IMR-90 (cell line): ENCODE measurements around the gene GSN. TPM values are rescaled to one million over a fixed set of nuclear protein-coding genes. Genes with fewer than 3 reads are reported as not detected.

Experiments
- ATAC-seq: fragments of 200-7000 bp; cut with Tn5 transposase; 2 replicates; pipeline ENCODE4 v1.9.1; 2020; ENCODE audit warnings: low read depth, mild to moderate bottlenecking, moderate library complexity
- BruUV-seq: library from RNA; stranded (reverse); fragments of 400-500 nt; replicated peaks from 2 replicates; lab custom pipeline; 2021; lab: Mats Ljungman, UMichigan
- CTCF ChIA-PET: fragments of 300-600 bp; formaldehyde crosslinking; extraction: SDS; loops from one replicate; lab custom pipeline; 2021; ENCODE audit warnings: antibody characterized with exemption; lab: Yijun Ruan, JAX
- POLR2A ChIA-PET: fragments of 300-600 bp; sonication (Branson Sonifier 250); formaldehyde crosslinking; loops from one replicate; lab custom pipeline; 2022; ENCODE audit warnings: antibody characterized with exemption; ENCODE audit not compliant: unreplicated experiment; lab: Charles Lee
- DNase-seq: peaks from one replicate; pipeline ENCODE4 v3.0.0; 2013
- H2AFZ ChIP-seq: replicated peaks from 2 replicates; pipeline ENCODE3; 2013; ENCODE audit warnings: low read length, mild to moderate bottlenecking; ENCODE audit not compliant: poor library complexity
- H2AK5ac ChIP-seq: 2 replicates; pipeline ENCODE4 v1.6.1; 2013; ENCODE audit warnings: low read depth, low read length, inconsistent platforms
- H2AK9ac ChIP-seq: replicated peaks from 2 replicates; pipeline ENCODE3; 2013; ENCODE audit warnings: mild to moderate bottlenecking, low read depth, low read length, moderate library complexity; ENCODE audit not compliant: poor library complexity
- H2BK120ac ChIP-seq: 2 replicates; pipeline ENCODE4 v1.6.1; 2013; ENCODE audit warnings: low read depth, low read length, inconsistent platforms
- H2BK15ac ChIP-seq: 3 replicates; pipeline ENCODE4 v1.6.1; 2013; ENCODE audit warnings: low read depth, low read length, inconsistent platforms
- H2BK20ac ChIP-seq: 2 replicates; pipeline ENCODE4 v1.6.1; 2013; ENCODE audit warnings: low read depth, mild to moderate bottlenecking, inconsistent platforms, low read length, moderate library complexity
- H2BK5ac ChIP-seq: 2 replicates; pipeline ENCODE4 v1.6.1; 2013; ENCODE audit warnings: mild to moderate bottlenecking, low read depth, low read length, inconsistent platforms; ENCODE audit not compliant: poor library complexity, severe bottlenecking
- H3K14ac ChIP-seq: replicated peaks from 2 replicates; pipeline ENCODE4 v1.6.1; 2013; ENCODE audit warnings: low read depth, low read length, inconsistent platforms
- H3K18ac ChIP-seq: 2 replicates; pipeline ENCODE4 v1.6.1; 2013; ENCODE audit warnings: low read depth, low read length, control low read depth
- H3K23ac ChIP-seq: 2 replicates; pipeline ENCODE4 v1.6.1; 2013; ENCODE audit warnings: low read depth, low read length, inconsistent platforms
- H3K27ac ChIP-seq: 2 replicates; pipeline ENCODE4 v1.5.1; 2013; ENCODE audit warnings: mild to moderate bottlenecking, control low read depth, low read length; ENCODE audit not compliant: insufficient read depth
- H3K27me3 ChIP-seq: 2 replicates; pipeline ENCODE4 v1.6.1; 2013; ENCODE audit warnings: low read length; ENCODE audit not compliant: control insufficient read depth, insufficient read depth
- H3K36me3 ChIP-seq: 2 replicates; pipeline ENCODE4 v1.6.1; 2013; ENCODE audit warnings: low read length, mixed read lengths; ENCODE audit not compliant: control insufficient read depth, insufficient read depth
- H3K4ac ChIP-seq: 2 replicates; pipeline ENCODE4 v1.6.1; 2013; ENCODE audit warnings: low read depth, low read length, inconsistent platforms
- H3K4me1 ChIP-seq: 2 replicates; pipeline ENCODE4 v1.6.1; 2013; ENCODE audit warnings: low read length, mixed read lengths; ENCODE audit not compliant: control insufficient read depth, insufficient read depth
- H3K4me2 ChIP-seq: 2 replicates; pipeline ENCODE4 v1.6.1; 2013; ENCODE audit warnings: low read depth, mild to moderate bottlenecking, control low read depth, low read length, moderate library complexity
- H3K4me3 ChIP-seq: 2 replicates; pipeline ENCODE4 v1.5.1; 2013; ENCODE audit warnings: low read depth, mild to moderate bottlenecking, control low read depth, low read length, moderate library complexity; ENCODE audit not compliant: insufficient read depth
- H3K56ac ChIP-seq: 2 replicates; pipeline ENCODE4 v1.6.1; 2013; ENCODE audit warnings: low read length, inconsistent platforms; ENCODE audit not compliant: insufficient read depth; ENCODE audit errors: extremely low read depth
- H3K79me1 ChIP-seq, 2 experiments: 2 replicates each; pipeline ENCODE4 v1.6.1; 2013; ENCODE audit warnings: low read length in 2 of 2, inconsistent platforms in 1 of 2, low read depth in 1 of 2
- H3K9ac ChIP-seq: 2 replicates; pipeline ENCODE4 v1.6.1; 2013; ENCODE audit warnings: low read depth, low read length, control low read depth
- H3K9me1 ChIP-seq: 2 replicates; pipeline ENCODE4 v1.6.1; 2013; ENCODE audit warnings: low read length, inconsistent platforms; ENCODE audit not compliant: insufficient read depth
- H3K9me3 ChIP-seq: 2 replicates; pipeline ENCODE4 v1.6.1; 2013; ENCODE audit warnings: low read length; ENCODE audit not compliant: control insufficient read depth, insufficient read depth
- H4K20me1 ChIP-seq: 2 replicates; pipeline ENCODE4 v1.6.1; 2013; ENCODE audit warnings: low read length, inconsistent platforms; ENCODE audit not compliant: insufficient read depth
- H4K5ac ChIP-seq: 2 replicates; pipeline ENCODE4 v1.6.1; 2013; ENCODE audit warnings: mild to moderate bottlenecking, low read depth, low read length, control low read depth
- H4K8ac ChIP-seq, 2 experiments: 2 replicates each; pipeline ENCODE4 v1.6.1; 2013; ENCODE audit warnings: low read depth in 2 of 2, low read length in 2 of 2, control low read depth in 1 of 2, inconsistent platforms in 1 of 2
- H4K91ac ChIP-seq: 2 replicates; pipeline ENCODE4 v1.6.1; 2013; ENCODE audit warnings: low read depth, low read length, inconsistent platforms; ENCODE audit not compliant: insufficient read depth
- CEBPB ChIP-seq: IDR thresholded peaks from 2 replicates; pipeline ENCODE4 v1.6.1; 2012; ENCODE audit warnings: low read depth, low read length, improper control_type of control experiment
- CHD1 ChIP-seq: IDR thresholded peaks from 2 replicates; pipeline ENCODE4 v1.6.1; 2012; ENCODE audit warnings: low read depth, low read length, improper control_type of control experiment
- WGBS, 2 experiments: methylation state at CpG; one replicate each; pipeline versions ENCODE4 v1.1.5 to v1.1.7; 2013; ENCODE audit warnings: missing lambda C conversion rate in 2 of 2; ENCODE audit not compliant: insufficient read length in 1 of 2; ENCODE audit errors: extremely low coverage in 2 of 2; 5-methylcytosine and 5-hydroxymethylcytosine counted together
- dilution Hi-C: fragments of 300-500 bp; cut with HindIII; formaldehyde crosslinking; loops from one replicate; pipeline ENCODE4 v1.14.3; 2018; ENCODE audit warnings: low sequenced_read_pairs; ENCODE audit not compliant: unreplicated experiment
- in situ Hi-C: fragments of 300-500 bp; cut with MboI; formaldehyde crosslinking; loops from 3 replicates; pipeline ENCODE4 v1.14.3; 2019; ENCODE audit warnings: low sequenced_read_pairs, inconsistent platforms, mixed read lengths
- intact Hi-C: fragments of 100-400 bp; cut with micrococcal nuclease; formaldehyde crosslinking; loops from 2 replicates; pipeline ENCODE4 v1.10.0; 2022
- polyA plus RNA-seq, 3 experiments: library from polyadenylated mRNA; depleted of rRNA; stranded (reverse); fragments of >200 nt; gene quantifications; 2 replicates each; pipeline ENCODE4 v1.2.3, GENCODE V29; 2012; ENCODE audit warnings: low replicate concordance in 1 of 3
- total RNA-seq: library from RNA; depleted of rRNA; stranded (reverse); fragments of >200 nt; gene quantifications from 2 replicates; pipeline ENCODE4 v1.2.3, GENCODE V29; 2012

The GSN gene
- total and polyA plus RNA-seq, 2 of the 4 experiments (the other 2 are of a cell fraction) = 495 to 547 TPM

GRCh38 chr9:121297389-121297788, 29.4 kb downstream of the GSN start:
- ChIA-PET POLR2A (no interaction called here), CTCF (no interaction called here)

More at GRCh38 chr9:121297389-121297788, 29.4 kb downstream of the GSN start:
- no peak overlapping the region for H2BK5ac ChIP-seq
- no peak overlapping the region for H3K56ac ChIP-seq
- no peak for ATAC-seq
- H3K27me3 ChIP-seq = no peaks in the 10 kb centered on the region
- in situ Hi-C loops (no loop called here), intact Hi-C loops (no loop called here), dilution Hi-C loops (no loop called here)
- H3K23ac ChIP-seq = no peak overlapping the region
- no peak overlapping the region for H4K8ac ChIP-seq
- TF ChIP-seq CHD1 (no peak), CEBPB (peak; percentile 35; the same call in 1 of the 2 replicates)
- peaks cover 37% of the 10 kb centered on the region for H3K36me3 ChIP-seq
- no peak overlapping the region for H2BK15ac ChIP-seq
- peaks cover 52 to 82% of the 10 kb centered on the region in 2 experiments for H3K79me1 ChIP-seq
- no peak overlapping the region for H3K9ac ChIP-seq
- no peak overlapping the region for H2AK5ac ChIP-seq
- WGBS, 2 experiments = no CpG with 5 or more reads among the region's 4 CpGs
- H3K9me1 ChIP-seq = peaks cover 37% of the 10 kb centered on the region; the same call in 1 of the 2 replicates
- no peak overlapping the region for H2BK20ac ChIP-seq
- no peak overlapping the region for H3K4ac ChIP-seq
- H2BK120ac ChIP-seq = no peak overlapping the region
- no peak overlapping the region for H4K5ac ChIP-seq
- no peak overlapping the region for H2AK9ac ChIP-seq
- no peak overlapping the region for H4K91ac ChIP-seq
- H3K4me2 ChIP-seq = no peak overlapping the region
- peaks cover 33% of the 10 kb centered on the region; the same call in 1 of the 2 replicates for H4K20me1 ChIP-seq
- H3K27ac ChIP-seq = no peak overlapping the region
- peaks cover 15% of the 10 kb centered on the region; the same call in 1 of the 2 replicates for H3K4me1 ChIP-seq
- no peak overlapping the region for H3K18ac ChIP-seq
- H3K9me3 ChIP-seq = no peaks in the 10 kb centered on the region
- DNase-seq = no peak
- H3K14ac ChIP-seq = no peak overlapping the region
- no peak overlapping the region for H2AFZ ChIP-seq
- BruUV-seq = no TSS peak
- no peak overlapping the region for H3K4me3 ChIP-seq
